HG02678 (cell line): ENCODE measurements around the gene LY9.

Experiments used
- ATAC-seq: cut with Tn5 transposase; IDR thresholded peaks from one replicate; pipeline ENCODE4 v1.9.1; 2021; ENCODE audit warnings: mild to moderate bottlenecking, moderate library complexity; ENCODE audit not compliant: unreplicated experiment

The LY9 gene

DNA sequence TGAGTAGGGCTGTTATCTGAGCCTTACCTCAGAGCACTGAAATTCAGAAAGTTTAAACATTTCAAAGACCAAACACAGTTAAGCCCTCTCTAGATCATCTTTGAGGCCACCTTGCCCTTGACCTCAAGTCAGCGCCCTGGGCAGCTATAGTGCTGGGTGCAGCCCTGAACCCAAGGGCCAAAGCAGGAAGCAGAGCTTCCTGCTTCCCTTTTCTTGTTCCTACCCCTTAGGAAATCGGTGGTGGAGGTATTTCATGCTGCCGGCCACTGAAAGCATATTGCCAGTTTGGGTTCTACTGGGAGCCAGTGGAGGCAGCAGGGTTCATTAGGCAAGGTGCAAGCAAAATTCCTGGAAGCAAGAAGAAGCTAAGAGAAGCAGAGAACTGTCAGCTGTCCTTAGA, 40.6 kb downstream of the LY9 start:
- ATAC-seq = no peak

DNA sequence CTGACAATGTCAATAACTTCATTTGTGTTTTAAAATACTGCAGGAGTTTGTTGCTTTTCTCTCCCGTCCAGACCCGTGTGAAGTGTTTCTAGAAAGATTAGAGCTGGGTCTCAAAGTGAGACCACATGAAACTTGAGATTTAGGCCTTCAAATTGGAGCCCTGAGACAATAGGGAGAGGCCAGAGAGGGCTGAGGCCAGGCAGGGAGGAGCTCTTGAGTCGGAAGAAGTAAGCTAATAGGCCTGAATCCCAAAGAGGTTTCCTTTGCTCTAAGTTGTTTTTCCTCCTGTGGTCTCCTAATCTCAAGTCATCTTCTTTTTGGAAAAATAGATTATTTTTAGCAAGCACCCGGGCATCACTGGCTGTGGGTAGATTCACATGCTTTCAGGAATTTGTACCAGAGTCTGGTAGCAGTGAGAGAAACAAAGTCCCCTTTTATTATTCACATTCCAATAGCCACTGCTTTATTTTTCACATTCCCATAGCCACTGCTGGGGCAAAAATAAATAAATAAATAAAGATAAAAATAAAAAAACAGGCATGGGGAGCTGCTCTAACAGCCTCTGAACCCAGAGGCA, 41.1 kb downstream of the LY9 start:
- ATAC-seq = no peak

DNA sequence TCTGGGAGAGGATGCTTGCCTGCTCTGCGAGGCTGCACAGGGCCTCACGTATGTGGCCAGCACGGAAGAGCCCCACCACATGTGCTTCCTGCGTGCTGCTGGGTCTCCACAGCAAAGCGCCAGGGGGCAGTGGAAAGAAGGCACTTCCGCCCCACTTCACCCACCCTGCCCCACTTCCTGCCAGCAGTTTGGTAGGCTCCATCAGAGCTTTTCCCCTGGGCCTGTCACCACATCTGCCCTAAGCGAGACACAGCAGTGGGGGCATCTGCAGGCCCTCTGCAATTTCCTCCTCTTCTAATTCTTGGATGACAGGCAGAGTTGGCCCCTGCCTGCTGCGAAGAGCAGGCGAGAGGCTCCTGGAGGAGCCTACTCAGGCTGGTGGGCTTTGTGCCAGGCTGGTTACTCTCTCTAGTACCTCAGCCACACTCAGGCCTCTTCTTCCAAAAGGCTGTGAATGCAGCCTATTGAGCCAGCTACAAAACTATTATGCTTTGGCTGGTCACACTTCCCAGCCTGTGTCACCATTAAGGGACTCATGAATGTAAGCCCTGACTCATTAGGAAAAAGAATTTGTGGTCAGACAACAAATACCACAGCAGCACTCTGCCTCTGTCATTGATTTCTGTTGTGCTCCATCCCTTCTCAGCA, 41.7 kb downstream of the LY9 start:
- peak; percentile 79 for ATAC-seq

GRCh38 chr1:160838888-160839287, 42.9 kb downstream of the LY9 start:
- ATAC-seq = no peak

DNA sequence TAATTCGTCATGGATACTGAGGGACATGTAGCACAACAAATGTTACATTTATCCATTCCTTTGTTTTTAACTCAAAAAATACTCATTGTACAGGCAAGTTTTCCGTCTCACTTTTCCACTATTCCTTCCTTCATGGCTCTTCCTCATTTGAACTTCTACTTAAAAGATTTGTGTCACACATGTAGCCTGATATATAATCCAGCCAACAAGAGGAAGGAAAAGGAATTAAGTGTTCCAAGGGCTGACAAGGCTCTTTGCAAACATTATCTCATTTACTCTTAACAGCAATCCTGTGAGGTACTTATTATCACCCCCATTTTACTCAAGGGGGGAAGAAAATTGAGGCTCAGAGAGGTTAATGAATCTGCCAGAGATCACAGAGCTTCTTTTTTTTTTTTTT, 43.8 kb downstream of the LY9 start:
- no peak for ATAC-seq

- ATAC-seq = no peak
Measured at GRCh38 chr1:160841079-160841478, 45.1 kb downstream of the LY9 start.

DNA sequence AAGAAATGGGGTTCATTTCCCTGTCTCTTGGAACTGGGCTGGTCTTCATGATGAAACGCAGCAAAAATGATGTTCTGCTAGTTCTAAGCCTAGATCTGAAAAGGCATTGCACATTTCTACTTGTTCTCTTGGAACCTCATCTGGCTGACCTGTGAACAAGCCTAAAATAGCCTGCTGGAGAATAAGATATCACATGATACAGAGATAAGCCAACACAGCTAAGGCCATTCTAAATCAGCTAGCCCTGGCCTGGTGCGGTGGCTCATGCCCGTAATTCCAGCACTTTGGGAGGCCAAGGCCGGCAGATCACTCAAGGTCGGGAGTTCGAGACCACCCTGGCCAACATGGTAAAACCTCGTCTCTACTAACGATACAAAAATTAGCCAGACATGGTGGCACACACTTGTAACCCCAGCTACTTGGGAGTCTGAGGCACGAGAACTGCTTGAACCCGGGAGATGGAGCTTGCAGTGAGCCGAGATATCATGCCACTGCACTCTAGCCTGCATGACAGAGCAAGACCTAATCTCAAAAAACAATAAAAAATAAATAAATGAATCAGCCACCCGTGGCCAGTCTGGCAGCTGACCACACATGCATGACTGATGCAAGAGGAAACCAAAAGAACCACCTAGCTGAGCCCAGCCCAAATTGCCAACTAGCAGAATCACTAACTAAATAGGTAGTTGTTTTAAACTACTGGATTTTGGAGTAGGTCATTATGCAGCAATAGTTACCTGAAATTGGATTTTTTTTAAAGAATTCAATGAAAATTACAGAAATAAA, 48.7 kb downstream of the LY9 start:
- no peak for ATAC-seq

DNA sequence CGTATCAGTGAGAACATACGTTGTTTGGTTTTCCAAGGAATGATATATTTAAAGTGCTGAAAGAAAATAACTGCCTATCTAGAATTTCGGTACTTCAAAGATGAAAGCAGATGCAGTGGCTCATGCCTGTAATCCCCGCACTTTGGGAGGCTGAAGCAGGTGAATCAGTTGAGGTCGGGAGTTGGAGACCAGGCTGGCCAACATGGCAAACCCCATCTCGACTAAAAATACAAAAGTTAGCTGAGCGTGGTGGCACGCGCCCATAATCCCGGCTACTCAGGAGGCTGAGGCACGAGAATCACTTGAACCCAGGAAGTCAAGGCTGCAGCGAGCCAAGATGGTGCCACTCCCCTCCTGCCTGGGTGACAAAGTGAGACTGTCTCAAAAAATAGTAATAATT, 50.3 kb downstream of the LY9 start:
- ATAC-seq = no peak

GRCh38 chr1:160850541-160850940, 54.6 kb downstream of the LY9 start:
- no peak for ATAC-seq

- ATAC-seq = no peak
Measured at GRCh38 chr1:160850993-160851392, 55.0 kb downstream of the LY9 start.

GRCh38 chr1:160853014-160853413, 57.0 kb downstream of the LY9 start:
- no peak for ATAC-seq

DNA sequence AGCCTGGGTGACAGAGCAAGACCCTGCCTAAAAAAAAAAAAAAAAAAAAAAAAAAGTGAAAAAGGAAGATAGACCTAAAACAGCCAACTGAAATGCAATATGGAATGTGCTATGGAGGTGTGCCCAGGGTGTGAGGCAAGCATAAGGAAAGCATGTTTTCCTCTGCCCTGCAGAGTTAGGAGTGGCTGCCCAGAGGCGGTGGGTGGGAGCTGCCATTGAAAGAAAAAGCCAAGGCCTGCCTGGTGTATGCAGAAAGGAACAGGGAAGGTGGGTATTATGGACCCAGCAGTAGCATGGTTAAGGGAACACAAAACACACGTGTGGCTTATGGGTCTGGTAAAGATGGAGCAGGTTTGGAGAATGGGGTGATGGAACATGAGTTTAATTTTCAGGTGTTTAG, 57.8 kb downstream of the LY9 start:
- no peak for ATAC-seq

DNA sequence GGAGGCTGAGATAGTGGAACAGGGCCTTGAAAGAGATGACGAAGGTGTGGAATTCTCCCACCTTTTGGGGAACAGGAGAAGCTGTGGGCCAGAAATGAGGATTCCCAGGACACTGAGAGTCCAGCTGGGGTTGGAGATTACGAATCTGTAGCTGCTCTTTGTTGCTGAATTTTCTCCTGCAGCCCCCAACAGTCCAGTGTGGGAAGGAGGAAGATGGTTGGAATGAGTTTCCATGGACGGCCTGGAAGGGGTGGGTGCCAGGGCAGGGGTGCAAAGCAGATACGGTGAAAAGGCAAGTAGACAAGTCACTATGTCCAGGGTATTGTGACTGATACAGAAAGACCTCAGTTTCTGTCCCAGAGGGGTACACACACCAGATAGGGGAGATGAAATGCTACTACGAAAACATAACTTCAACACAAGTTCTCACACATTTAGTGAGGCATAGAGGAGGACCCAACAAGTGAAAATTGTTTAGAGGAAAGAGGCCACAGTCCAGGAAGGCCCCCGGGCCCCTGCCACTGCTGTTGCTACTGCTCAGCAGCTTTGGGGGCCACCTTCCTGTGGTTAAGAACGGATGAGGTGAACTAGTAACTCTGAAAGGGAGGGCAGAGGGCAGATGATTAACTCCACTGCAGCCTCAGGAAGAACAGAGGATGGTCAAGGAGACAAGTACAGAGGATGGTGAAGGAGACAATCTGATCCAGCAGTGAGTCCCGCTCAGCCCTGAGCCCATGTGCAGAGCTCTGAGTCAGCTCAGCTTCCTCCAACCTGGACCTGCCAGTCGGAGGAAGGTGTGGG, 59.4 kb downstream of the LY9 start:
- ATAC-seq = peak; percentile 81

DNA sequence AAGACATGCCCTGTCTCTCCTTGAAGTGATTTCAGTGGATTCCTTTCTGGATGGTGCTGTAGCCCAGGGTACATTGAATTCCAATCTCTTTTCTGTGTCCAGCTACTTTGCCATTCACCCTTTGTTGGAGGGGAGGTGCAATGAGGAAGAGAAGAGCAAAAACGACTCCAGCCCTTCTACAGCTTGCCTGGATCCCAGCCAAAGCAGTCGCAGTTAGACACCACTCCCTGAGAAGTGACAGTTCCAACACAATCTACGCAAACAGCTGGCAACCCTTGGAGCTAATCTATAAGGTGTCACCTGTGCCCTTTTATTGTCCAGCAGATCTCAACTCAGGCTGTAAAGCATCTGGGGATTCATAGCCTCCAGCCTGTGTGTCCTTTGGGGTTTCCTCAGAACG, 62.1 kb downstream of the LY9 start:
- no peak for ATAC-seq

DNA sequence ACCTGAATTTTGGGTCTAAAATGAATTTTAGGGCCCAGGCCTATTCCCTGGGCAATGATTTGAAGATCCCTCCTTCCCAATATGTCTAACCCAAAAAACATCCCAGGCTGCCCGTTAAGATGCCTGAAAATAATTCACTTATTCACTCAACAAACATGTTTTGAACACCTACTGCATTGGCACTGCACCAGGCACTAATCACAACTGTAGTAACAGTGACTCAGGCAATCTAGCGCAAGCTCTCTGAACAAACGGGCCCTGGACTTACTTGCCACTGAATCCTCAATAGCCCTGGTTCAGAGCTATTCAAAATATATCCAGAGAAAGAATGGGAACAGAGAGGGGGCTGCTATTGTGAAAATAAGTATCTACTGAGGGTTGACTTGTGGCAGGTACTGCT, 62.5 kb downstream of the LY9 start:
- ATAC-seq = no peak

- ATAC-seq = no peak
Measured at GRCh38 chr1:160859166-160859565, 63.2 kb downstream of the LY9 start.

DNA sequence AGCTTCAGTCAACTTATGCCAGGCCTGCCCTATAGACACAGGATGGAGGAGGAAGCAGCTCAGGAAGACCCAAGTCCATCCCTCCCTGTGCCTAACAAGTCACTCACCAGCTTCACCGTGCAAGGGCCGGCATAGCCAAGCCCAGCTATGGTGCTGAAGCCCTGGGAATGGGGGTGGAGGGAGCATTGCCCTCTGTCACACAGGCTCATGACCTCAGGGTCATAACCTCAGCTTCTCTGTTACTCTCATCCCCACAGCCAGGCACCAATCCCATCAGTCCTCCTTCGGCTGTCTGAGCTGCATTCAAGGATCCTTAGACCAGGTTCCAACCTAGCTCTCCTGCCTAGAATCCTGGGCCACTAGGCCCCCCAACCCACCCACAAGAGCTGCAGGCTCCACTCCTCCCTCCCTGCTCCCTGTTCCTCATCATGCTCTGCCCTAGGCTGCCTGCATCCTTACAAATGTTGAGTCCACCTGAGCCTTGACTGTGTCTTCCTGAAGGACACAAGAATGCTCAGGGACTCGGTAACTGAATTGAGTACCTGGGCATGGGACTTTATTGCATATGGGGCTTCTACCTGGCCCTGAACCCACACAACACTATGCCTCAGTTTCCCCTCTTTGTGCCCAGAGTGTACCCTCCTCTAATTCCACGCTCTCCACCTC, 65.0 kb downstream of the LY9 start:
- ATAC-seq = no peak

- ATAC-seq = peak; percentile 79
Measured at GRCh38 chr1:160862203-160863060, 66.5 kb downstream of the LY9 start, which contains the start of gene CD244. CD244 (minus strand) TSS chr1:160862887; CDS start chr1:160862677, 210 bp downstream.

DNA sequence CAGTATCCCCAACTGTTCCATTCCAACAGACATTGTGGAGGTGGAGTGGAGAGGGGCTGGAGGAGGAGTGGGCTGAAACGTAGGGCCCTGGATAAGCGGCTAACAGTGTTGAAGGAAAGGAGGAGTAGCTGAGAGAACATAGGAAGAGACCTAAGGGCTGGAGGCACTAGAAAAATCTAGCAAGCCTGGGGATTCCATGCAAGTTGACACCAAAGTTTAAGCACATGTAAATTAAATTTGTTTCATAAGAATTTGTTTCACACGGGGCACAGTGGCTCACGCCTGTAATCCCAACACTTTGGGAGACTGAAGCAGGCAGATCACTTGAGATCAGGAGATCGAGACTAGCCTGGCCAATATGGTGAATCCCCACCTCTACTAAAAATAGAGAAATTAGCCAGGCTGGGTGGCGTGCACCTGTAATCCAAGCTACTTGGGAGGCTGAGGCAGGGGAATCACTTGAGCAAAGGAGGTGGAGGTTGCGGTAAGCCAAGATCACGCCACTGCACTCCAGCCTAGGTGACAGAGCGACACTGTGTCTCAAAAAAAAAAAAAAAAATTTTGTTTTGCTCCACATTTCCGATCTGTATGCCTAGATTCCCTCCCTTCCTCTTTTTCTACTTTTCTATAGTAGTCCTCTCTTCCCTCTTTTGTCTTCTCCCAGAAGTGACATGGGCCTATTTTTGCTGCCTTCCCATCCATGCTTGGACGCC, 67.2 kb downstream of the LY9 start:
- no peak for ATAC-seq
